Measurements from ENCODE around the gene CLDN34.

The CLDN34 gene

GRCh38 chrX:10014462-10015354 is 47.5 kb downstream of the CLDN34 start:
- in situ Hi-C loops (cut with MboI; ENCODE audit: low sequenced_read_pairs) = no loop called here

- in situ Hi-C loops (cut with MboI; ENCODE audit: low sequenced_read_pairs) = no loop called here
Measured at GRCh38 chrX:10015355-10015722, 48.2 kb downstream of the CLDN34 start.

GRCh38 chrX:10015723-10016518 is 48.8 kb downstream of the CLDN34 start:
- in situ Hi-C loops (cut with MboI; ENCODE audit: low sequenced_read_pairs) = no loop called here

DNA sequence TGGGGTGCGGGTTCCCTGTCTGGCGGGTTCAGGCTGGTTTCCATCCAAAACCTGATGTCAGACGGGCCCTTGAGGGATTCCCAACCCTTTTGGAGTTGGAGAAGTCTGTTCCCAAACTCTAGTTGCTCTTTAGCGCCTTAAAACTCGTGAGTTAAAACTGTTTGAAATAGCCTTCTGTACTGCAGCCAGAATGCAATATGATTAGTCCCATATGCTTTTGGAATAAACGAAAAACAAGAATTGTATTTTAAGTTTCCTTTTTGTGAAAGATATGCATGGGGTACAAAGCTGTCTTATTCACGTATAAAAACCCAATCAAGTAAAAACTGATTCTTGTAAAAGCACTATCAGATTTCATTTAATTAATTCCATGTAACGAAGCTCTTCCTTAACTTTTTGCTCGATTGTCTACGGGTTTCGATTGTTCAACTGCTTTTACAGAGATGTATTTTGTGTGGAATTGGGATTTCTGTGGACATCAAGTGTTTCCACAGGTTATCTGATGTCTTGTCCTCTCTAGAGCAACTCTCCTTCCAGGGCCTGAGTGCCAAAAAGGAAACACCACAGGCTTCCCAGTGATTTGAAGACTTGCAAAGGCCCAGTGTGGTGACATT is 49.5 kb downstream of the CLDN34 start:
- in situ Hi-C loops (cut with MboI; ENCODE audit: low sequenced_read_pairs) = no loop called here

- in situ Hi-C loops (cut with MboI; ENCODE audit: low sequenced_read_pairs) = no loop called here
Measured at GRCh38 chrX:10017872-10018271, 50.7 kb downstream of the CLDN34 start.
